HUES48 (cell line): ENCODE results near the gene RPL10A.
A peak's percentile ranks its signal among the peaks of the same experiment; 100 is the strongest.

Experiments
- H3K27ac ChIP-seq: one replicate; pipeline ENCODE4 v1.7.0; 2013; ENCODE audit warnings: low read depth, low read length, inconsistent platforms
- H3K27me3 ChIP-seq: 2 replicates; pipeline ENCODE4 v1.6.1; 2013; ENCODE audit warnings: mild to moderate bottlenecking, low read length; ENCODE audit not compliant: control insufficient read depth, insufficient read depth
- H3K36me3 ChIP-seq: 2 replicates; pipeline ENCODE4 v1.6.1; 2013; ENCODE audit warnings: low read length; ENCODE audit not compliant: control insufficient read depth, insufficient read depth
- H3K4me1 ChIP-seq: 2 replicates; pipeline ENCODE4 v1.6.1; 2013; ENCODE audit warnings: mild to moderate bottlenecking, low read length; ENCODE audit not compliant: control insufficient read depth, insufficient read depth
- H3K4me3 ChIP-seq: 2 replicates; pipeline ENCODE4 v1.5.1; 2013; ENCODE audit warnings: mild to moderate bottlenecking, low read depth, low read length
- H3K9ac ChIP-seq: 2 replicates; pipeline ENCODE4 v1.6.1; 2013; ENCODE audit warnings: mild to moderate bottlenecking, low read depth, low read length, moderate library complexity
- H3K9me3 ChIP-seq: 2 replicates; pipeline ENCODE4 v1.6.1; 2013; ENCODE audit warnings: low read length; ENCODE audit not compliant: control insufficient read depth, insufficient read depth

The RPL10A gene

DNA sequence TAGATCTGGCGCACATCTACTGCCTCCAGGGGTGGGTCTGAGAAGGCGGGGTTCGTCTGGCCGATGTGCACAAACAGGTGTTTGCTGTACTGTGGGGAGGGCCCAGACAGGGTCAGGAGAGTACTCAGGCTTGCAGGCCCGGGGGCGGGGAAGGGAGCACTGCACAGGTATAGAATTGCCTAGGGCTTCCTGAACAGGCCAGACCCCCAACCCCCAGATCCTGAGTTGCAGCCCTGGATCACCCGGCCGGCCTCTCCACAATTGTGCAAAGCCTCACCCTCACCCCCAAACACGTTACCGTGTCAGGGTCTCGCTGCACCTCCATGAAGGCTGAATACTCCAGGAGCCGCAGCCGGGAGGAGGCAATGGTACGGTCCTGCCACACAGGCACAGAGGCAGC is 7.8 kb downstream of the RPL10A start:
- H3K9me3 ChIP-seq, result no peaks in the 10 kb centered on the region
- H3K27me3 ChIP-seq, result no peaks in the 10 kb centered on the region
- no peak overlapping the region for H3K4me3 ChIP-seq
- H3K36me3 ChIP-seq, result peaks cover 54% of the 10 kb centered on the region
- 0 out of 2 replicates have a peak, but pooled peaks cover 9% of the 10 kb centered on the region for H3K4me1 ChIP-seq
- H3K9ac ChIP-seq, result no peak overlapping the region
- no peak overlapping the region for H3K27ac ChIP-seq

DNA sequence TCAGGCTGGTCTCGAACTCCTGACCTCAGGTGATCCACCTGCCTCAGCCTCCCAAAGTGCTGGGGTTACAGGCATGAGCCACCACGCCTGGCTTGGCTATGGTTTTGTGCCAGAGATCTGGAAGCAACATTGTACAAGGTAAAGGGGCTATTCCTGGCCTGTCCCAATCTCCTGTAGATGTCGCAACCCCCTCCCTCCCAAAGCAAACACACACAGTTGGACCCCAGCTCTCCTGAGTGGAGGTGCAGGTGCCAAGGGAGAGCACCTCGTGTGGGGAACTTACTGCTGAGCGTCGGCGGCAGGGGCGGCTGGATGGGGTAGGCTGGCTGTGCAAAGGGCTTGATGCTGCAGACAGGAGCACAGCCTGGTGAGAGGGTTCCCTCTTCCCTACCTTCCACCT is 8.8 kb downstream of the RPL10A start:
- Histone ChIP-seq H3K27ac (no peak overlapping the region), H3K4me3 (no peak overlapping the region), H3K9ac (no peak overlapping the region), H3K9me3 (no peaks in the 10 kb centered on the region), H3K36me3 (peaks cover 43% of the 10 kb centered on the region), H3K27me3 (no peaks in the 10 kb centered on the region), H3K4me1 (0 out of 2 replicates have a peak, but pooled peaks cover 6% of the 10 kb centered on the region)

DNA sequence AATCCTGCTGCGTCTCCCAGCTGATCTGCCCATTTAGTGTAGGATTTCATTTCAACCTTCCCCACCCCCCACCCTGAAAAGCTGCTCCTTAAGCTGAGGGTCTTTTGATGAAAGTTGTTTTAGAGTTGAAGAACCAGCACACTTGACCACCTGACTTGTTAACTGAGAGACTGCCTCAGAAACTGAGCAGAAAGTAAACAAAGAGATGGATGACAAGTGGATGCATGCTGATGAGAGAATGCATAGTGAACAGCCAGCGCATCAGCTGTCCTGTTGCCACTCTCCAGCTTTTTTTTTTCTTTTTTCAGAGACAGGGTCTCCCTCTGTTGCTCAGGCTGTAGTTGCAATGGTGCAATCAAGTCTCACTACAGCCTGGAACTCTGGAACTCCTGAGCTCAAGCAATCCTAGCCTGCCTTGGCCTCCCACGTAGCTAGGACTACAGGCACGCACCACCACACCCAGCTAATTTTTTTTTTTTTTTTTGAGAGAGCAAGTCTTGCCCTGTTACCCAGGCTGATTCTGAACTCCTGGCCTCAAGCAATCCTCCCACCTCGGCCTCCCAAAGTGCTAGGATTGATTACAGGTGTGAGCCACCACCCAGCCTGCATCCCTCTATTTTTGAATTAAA is 9.5 kb downstream of the RPL10A start:
- Histone ChIP-seq H3K36me3 (peaks cover 41% of the 10 kb centered on the region), H3K4me3 (no peak overlapping the region), H3K27ac (no peak overlapping the region), H3K27me3 (no peaks in the 10 kb centered on the region), H3K4me1 (0 out of 2 replicates have a peak, but pooled peaks cover 6% of the 10 kb centered on the region), H3K9me3 (no peaks in the 10 kb centered on the region), H3K9ac (no peak overlapping the region)

DNA sequence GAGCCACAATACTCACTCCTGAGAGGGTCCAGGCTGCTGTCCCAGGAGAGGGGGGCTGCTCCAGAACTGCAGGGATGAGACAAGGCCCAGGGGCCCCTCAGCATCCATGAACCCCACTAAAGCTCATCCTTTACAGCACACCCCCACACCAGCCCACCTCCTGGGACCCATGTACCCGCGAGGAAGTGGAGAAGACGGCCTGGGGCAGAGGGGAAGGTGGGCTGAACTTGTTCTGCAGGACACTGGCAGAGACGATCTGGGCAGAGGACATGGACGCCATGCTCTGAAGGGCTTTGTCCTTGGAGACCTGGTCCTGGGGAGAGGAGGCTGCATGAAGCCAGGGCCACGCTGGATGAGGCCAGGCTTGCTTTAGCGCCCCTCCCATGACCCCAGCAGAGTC is 10.1 kb downstream of the RPL10A start:
- H3K4me1 ChIP-seq, result 0 out of 2 replicates have a peak, but pooled peaks cover 6% of the 10 kb centered on the region
- H3K27me3 ChIP-seq, result no peaks in the 10 kb centered on the region
- H3K27ac ChIP-seq, result no peak overlapping the region
- no peak overlapping the region for H3K9ac ChIP-seq
- H3K4me3 ChIP-seq, result no peak overlapping the region
- peaks cover 42% of the 10 kb centered on the region for H3K36me3 ChIP-seq
- H3K9me3 ChIP-seq, result no peaks in the 10 kb centered on the region

DNA sequence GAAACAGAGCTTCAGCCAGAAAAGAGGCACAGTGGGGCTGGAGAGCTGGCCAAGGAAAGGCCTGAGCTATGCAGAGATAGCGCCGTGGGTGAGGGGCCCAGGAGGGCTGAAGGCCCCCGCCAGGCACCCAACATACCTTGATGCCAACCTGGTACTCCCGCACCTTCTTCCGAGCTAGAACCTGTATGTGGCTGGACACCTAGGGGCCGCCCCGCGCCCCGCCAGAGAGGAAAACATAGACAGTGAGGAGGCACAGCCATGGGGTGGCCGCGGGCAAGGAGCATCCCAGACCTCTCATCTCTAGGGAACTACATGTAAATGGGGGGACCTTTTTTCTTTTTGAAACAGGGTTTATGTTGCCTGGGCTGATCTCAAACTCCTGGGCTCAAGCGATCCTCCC is 12.0 kb downstream of the RPL10A start:
- Histone ChIP-seq H3K4me3 (no peak overlapping the region), H3K9ac (no peak overlapping the region), H3K9me3 (no peaks in the 10 kb centered on the region), H3K4me1 (peaks cover 13% of the 10 kb centered on the region), H3K27me3 (no peaks in the 10 kb centered on the region), H3K27ac (no peak overlapping the region), H3K36me3 (peaks cover 29% of the 10 kb centered on the region)

DNA sequence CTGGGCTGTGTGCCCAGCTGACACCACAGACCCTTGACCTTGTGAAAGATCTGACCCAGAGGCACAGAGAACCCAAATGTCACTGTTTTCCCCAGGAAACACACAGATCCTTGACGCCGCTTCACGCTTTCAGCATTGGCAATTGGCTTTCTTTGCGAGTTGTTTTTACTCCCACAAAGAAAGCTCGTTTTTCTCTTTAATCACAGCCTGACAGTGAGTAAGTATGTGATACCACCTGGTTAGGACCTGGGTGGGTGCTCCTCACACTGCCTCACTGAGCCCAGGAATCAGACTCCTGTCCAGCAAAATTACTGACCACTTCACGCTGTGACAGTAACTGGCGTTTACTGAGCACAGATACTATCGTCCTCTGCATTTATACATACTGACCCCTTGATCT is 13.0 kb downstream of the RPL10A start:
- Histone ChIP-seq H3K9me3 (no peaks in the 10 kb centered on the region), H3K36me3 (peaks cover 26% of the 10 kb centered on the region), H3K27me3 (no peaks in the 10 kb centered on the region), H3K27ac (no peak overlapping the region), H3K4me3 (no peak overlapping the region), H3K9ac (no peak overlapping the region), H3K4me1 (peaks cover 21% of the 10 kb centered on the region)

DNA sequence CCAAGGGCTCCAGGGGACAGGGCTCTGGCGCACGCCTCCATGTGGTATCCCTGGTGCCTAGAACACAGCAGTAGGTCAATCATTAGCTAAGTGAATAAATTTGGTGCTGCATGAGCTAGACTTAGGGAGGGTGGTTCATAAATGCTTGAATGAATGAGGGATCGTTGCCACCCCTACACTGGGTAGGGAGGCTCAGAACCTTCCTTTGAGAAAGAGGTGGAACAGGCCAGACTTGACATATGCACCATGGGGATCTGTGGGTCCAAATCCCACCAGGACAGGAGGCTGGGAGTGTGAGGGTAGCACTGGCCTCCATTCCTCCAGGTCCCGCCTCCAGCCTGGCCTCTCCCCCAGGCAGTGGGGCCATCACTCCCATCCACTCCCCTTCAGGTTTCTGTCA is 14.9 kb downstream of the RPL10A start:
- no peak overlapping the region for H3K4me3 ChIP-seq
- H3K27ac ChIP-seq, result no peak overlapping the region
- no peaks in the 10 kb centered on the region for H3K27me3 ChIP-seq
- H3K36me3 ChIP-seq, result peaks cover 25% of the 10 kb centered on the region
- no peak overlapping the region for H3K9ac ChIP-seq
- peaks cover 33% of the 10 kb centered on the region for H3K4me1 ChIP-seq
- H3K9me3 ChIP-seq, result no peaks in the 10 kb centered on the region

DNA sequence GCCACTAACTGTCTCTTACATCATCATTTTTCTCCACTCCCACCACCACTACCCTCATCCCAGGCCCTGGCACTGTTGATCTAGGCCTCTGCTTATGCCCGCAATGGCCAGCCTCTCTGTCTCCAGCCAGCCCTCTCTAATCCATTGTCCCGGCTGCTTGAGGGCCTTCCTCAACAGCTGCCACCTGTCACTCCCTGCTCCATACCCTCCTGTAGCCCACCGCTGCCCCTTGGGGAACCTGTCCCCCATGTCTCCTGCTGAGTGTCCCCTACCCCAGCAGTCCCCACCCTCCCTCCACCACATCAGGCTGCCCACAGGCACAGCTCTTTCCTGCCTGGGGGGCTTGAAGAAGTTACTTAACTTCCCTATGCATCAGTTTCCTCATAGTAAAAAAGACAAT is 15.3 kb downstream of the RPL10A start:
- Histone ChIP-seq H3K27ac (no peak overlapping the region), H3K9me3 (no peaks in the 10 kb centered on the region), H3K27me3 (no peaks in the 10 kb centered on the region), H3K9ac (no peak overlapping the region), H3K4me1 (peaks cover 37% of the 10 kb centered on the region), H3K4me3 (no peak overlapping the region), H3K36me3 (peaks cover 20% of the 10 kb centered on the region)

DNA sequence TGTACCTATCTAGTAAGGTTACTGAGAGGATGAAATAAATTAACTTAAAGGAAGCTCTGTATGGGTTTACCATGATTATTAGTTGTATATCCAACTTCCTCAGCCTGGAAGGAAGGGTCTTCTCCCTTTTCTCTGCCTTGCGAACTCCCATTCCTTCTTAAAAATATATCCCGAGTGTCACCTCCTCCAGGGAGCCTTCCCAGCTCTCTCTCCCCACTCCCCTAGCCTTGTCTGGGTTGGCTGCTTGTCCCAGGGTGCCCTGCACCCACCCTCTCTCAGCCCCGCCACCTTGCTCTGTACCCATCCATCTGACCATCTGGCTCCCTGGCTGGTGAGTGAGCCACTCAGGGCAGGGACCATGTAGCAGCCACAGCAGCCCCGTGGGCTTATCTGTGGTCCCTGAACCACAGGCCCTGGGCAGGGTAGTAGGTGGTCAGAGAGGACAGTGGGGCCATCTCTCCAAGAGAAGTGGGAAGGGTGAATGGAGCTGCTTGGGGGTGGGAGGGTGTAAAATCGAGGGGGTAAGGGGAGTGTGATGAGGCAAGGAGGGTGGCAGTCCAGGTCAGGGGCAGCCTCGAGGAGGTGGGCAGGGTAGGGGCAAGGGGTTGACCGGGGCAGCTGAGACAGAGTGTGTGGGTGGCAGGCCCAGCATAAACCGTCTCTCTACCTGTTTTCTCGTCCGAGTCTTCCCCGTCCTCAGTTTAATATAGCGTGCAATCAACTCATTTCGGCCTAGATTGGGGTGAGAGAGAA is 15.9 kb downstream of the RPL10A start:
- H3K4me3 ChIP-seq, result no peak overlapping the region
- no peaks in the 10 kb centered on the region for H3K9me3 ChIP-seq
- H3K4me1 ChIP-seq, result peaks cover 38% of the 10 kb centered on the region
- H3K9ac ChIP-seq, result no peak overlapping the region
- peak overlapping the region; percentile 96 for H3K27ac ChIP-seq
- no peaks in the 10 kb centered on the region for H3K27me3 ChIP-seq
- peaks cover 20% of the 10 kb centered on the region for H3K36me3 ChIP-seq

DNA sequence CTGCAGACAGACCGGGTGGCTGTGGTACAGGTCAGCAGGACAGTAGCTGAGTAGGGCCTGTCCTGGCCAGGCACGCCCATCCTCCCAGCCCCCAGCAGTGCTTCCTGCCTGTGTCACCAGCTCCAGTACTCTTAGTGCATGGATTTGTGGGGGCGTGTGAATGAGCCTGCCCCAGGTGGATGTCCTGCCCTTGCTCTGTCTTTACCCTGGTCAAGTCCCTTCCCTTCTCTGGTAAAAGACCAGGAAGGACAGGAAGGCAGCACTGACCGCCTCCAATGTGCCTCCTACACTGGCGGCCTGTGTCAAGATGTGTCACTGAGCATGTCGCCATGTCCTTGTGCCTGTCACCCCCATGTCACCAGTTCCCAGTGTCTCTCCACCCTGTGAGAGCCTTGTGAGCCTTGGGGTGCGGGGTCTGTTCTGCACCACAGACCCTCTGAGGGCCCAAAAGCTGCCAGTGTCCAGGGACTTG is 16.8 kb downstream of the RPL10A start:
- Histone ChIP-seq H3K9me3 (no peaks in the 10 kb centered on the region), H3K9ac (peak overlapping the region; percentile 76), H3K4me3 (no peak overlapping the region; the same call in 1 of the 2 replicates), H3K27me3 (no peaks in the 10 kb centered on the region), H3K36me3 (peaks cover 11% of the 10 kb centered on the region), H3K27ac (peak overlapping the region; percentile 96), H3K4me1 (peaks cover 44% of the 10 kb centered on the region)

DNA sequence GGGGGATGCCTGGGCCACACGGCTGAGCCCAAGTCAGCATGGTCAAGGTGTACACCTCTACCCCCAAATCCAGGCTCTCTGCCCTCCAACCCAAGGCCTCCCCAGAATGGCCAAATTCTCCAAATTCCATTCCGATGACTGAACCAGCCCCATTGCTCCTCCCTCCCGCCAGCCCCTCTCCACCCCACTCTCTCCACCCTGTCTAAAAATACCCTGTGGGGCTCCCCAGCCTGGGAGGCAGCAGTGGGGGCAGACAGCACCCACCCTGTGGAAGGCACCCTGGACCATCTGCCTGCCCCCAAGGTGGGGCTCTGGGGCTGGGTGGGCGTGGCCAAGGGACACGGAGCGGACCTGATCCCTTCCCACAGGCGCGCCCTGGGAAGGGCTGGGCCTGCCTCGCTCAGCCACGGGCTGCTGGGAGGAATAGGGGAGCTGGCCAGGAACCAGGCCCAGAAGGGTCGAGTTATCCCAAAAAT is 17.2 kb downstream of the RPL10A start:
- Histone ChIP-seq H3K36me3 (peaks cover 9% of the 10 kb centered on the region), H3K27me3 (no peaks in the 10 kb centered on the region), H3K9ac (peak overlapping the region; percentile 84), H3K4me3 (peak overlapping the region; percentile 55), H3K9me3 (no peaks in the 10 kb centered on the region), H3K4me1 (peaks cover 46% of the 10 kb centered on the region), H3K27ac (peak overlapping the region; percentile 96)
